ENCODE results near the gene ACTL7A.

- TF ChIP-seq, protein P1, sequence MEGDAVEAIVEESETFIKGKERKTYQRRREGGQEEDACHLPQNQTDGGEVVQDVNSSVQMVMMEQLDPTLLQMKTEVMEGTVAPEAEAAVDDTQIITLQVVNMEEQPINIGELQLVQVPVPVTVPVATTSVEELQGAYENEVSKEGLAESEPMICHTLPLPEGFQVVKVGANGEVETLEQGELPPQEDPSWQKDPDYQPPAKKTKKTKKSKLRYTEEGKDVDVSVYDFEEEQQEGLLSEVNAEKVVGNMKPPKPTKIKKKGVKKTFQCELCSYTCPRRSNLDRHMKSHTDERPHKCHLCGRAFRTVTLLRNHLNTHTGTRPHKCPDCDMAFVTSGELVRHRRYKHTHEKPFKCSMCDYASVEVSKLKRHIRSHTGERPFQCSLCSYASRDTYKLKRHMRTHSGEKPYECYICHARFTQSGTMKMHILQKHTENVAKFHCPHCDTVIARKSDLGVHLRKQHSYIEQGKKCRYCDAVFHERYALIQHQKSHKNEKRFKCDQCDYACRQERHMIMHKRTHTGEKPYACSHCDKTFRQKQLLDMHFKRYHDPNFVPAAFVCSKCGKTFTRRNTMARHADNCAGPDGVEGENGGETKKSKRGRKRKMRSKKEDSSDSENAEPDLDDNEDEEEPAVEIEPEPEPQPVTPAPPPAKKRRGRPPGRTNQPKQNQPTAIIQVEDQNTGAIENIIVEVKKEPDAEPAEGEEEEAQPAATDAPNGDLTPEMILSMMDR (IDR thresholded peaks at IDR 0.05), result no peak
- no peak for TF ChIP-seq ZFX (IDR thresholded peaks at IDR 0.05; ENCODE audit: borderline replicate concordance)
These were observed 35.4 kb downstream of the ACTL7A start for GRCh38 chr9:108897324-108898096.
